HG03460 (cell line): Measurements from ENCODE around the gene GYPC.
A peak's percentile ranks its signal among the peaks of the same experiment; 100 is the strongest.
"Not testable (repeated sequence)": the region's sequence is repeated elsewhere in the genome, so short reads cannot be mapped to it uniquely, and the experiment has no call there.

ENCODE experiments used
- ATAC-seq: cut with Tn5 transposase; IDR thresholded peaks from one replicate; pipeline ENCODE4 v1.9.1; 2021; ENCODE audit not compliant: unreplicated experiment

Gene GYPC

GRCh38 chr2:126655500-126656430 lies at the start of gene GYPC:
GYPC (plus strand) TSS chr2:126656158; CDS start chr2:126656264, 106 bp downstream.
- peak; percentile 31 for ATAC-seq

GRCh38 chr2:126614524-126615227 lies 41.3 kb upstream of the GYPC start:
- no peak for ATAC-seq

DNA sequence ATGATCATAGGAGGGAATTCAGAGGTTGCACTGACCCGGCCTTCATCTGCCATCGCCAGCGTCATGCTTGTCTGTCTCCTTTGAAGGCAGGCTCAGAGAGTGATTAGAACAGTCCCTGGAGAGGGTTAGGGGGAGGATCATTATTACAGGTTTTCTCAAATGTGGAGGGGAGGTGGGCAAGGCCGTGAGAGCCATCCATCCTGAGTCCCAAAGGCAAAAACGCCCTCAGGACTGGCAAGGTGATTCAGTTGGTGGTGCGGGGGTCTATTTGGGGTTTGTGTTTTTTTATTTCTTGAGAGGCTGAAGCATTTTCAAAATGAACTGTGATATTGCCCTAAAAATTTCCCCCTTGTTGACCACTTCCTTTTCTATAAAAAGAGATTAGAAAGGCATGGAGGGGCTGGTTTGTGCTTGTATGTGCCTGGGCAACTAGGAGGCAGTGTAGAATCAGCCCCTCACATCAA lies 39.3 kb upstream of the GYPC start:
- ATAC-seq = peak; percentile 56

DNA sequence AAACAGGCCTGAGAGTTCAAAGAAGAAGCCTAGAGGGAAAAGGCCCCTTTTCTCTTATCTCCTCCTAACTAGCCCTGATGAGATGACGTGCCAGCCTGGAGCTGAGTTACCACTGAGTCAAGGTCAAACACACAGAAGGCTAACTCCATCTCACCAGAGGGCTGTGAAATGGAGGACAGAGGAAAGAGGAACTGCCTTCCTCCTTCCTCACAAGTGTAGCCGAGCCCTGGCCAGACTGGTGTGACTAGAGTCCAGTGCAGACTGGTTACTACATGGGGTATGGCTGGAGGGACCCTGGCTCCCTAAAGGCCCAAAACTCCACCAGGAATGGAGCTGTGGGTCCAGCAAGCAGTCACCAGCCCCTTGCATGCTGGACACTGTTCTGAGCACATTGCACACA lies 35.7 kb upstream of the GYPC start:
- ATAC-seq = no peak

DNA sequence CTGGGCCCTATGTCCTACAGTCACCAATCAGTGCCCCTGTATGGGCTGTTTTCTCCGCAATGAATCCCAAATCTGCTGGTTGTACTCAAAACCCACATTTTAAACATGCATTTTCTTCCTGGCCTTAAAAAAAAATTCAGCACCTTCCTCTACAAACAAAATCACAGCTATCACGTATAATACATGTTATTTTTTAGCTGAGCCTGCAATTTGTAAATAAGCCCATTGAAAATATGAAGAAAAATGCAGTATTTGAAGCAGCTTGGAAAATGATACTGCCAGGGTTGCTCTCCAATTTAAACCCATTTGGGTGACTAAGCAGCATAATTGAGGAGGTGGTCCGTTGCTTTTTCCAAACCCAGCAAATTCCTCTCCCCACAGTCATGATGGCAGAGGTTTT lies 33.0 kb upstream of the GYPC start:
- no peak for ATAC-seq

DNA sequence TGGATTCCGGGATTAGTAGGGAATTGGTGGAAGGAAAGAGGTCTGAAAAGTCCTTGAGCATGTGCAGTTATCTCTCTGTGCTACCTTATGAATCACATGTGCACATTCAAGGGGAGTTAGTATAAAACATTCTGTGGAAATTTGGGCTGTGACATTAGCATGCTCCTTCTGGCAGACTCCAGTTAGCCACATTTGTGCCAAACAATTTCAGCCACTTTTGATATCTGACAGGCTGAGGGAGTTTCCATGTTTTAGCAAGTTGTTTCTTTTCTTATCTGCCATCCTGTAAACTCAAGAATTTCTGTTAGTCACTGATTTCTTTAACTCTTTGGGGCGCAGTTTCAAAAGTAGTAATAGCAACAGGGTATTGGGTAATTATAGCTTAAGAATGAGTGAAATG lies 28.3 kb upstream of the GYPC start:
- no peak for ATAC-seq

DNA sequence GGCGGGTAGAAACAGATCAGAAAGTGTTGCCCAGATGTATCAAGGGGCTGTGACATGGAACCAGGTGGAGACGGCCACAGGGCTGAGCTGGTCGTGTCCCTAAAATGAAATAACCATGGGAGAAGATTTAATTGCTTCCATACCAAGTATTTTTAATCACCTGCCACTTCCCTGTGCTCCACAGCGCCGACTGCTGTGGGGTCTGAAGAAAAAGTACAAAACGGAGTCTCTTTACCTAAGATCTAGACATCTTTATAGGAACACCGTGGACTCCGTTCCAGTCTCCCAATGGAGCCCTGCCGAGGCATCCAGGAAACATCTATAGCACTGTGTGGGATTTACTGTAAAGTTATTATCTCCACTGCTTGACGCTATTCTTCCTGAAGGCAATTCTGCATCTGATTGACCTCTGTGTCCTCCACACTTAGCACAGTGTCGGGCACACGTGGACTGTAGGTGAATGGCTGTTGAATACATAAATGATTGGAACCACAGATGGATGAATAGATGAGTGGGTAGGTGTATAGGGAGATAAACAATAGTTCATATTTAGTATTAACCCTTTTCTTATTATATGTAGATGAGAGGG lies 21.6 kb upstream of the GYPC start:
- no peak for ATAC-seq

DNA sequence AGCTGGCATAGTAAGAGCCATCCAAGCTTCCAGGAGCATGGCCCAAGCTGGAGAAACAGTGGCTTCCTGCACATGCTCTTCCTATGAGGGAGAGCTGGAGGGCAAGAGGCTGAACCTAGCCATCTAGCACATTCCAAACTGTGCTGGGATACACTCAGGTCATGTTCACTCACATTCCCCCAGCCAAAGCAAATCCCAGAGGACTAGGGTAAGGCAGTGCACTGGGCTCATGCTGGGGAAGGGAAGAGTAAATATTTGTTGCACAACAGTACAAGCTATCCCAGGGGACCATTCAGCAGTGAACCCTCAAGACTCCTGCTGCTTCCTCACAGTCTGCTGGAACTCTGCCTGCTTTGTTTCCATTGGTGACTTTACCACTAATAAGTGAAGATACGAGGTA lies 20.7 kb upstream of the GYPC start:
- no peak for ATAC-seq

GRCh38 chr2:126635736-126636135 lies 20.2 kb upstream of the GYPC start:
- ATAC-seq = no peak

DNA sequence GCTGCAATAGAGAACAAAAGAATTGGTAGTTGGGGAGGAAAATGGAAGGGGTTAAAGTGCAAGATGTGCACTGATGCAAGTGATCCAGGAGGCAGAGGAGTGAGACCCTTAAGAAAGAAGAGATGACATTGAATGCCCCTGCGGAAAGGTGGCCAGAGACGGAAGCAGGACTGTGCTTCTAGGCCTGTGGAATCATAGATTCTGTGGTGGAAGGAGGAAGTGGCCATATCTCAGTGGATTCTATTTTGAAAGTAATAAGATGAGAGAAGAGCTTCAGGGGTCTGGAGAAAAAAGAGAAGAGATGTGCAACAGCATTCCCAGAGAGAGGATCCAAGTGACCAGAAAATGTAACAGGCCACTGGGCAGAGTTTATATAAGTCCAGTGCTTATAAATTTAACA lies 18.6 kb upstream of the GYPC start:
- no peak for ATAC-seq

- ATAC-seq = no peak
Observed at GRCh38 chr2:126638746-126639145, 17.2 kb upstream of the GYPC start.

DNA sequence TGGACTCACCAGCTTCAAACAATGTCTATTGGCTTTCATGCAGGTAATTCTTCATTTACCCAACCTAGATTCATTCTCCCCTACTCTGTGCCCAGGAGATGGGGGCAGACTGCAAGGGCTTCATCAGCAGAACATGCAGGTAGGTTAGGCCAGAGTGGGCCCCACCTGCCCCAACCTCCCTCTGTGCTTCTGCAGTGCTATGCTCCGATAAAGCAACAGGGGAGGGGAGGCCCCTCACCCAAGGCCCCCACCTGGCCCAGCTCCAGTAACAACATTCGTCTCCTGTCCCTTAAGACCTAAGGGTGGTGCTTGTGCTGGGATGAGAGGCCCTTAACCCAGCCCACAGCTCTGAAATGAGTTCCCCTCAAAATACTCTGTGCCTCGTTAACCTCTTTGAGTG lies 16.7 kb upstream of the GYPC start:
- ATAC-seq = no peak

GRCh38 chr2:126641294-126641693 lies 14.7 kb upstream of the GYPC start:
- not testable (repeated sequence) for ATAC-seq

GRCh38 chr2:126642031-126642430 lies 13.9 kb upstream of the GYPC start:
- ATAC-seq = no peak

GRCh38 chr2:126643431-126643830 lies 12.5 kb upstream of the GYPC start:
- ATAC-seq = no peak

GRCh38 chr2:126643972-126644371 lies 12.0 kb upstream of the GYPC start:
- no peak for ATAC-seq

GRCh38 chr2:126644630-126645191 lies 11.2 kb upstream of the GYPC start:
- peak; percentile 86 for ATAC-seq

DNA sequence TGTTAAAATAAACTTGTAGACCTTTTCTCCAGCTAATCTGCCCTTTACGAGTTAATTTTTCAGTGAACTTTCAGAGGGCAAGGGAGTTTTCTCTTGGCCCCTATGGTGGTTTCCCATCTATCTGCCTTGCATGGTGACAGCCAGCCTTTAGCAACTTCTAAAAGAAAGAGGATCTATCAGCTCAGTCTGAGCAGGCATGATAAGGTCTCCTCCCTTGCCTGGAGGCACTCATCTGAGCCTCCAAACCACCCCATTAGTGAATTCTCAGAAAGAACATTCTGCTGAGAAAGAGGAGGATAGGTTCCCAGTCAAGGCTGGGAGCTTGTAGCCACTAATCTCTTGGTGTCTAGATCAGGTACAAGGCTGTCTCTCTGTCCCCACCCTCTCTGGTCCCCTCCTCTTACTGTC lies 10.7 kb upstream of the GYPC start:
- ATAC-seq = peak; percentile 67

GRCh38 chr2:126646026-126646425 lies 9.9 kb upstream of the GYPC start:
- ATAC-seq = no peak

GRCh38 chr2:126647714-126648344 lies 8.1 kb upstream of the GYPC start:
- ATAC-seq = not testable (repeated sequence)

GRCh38 chr2:126648345-126648786 lies 7.6 kb upstream of the GYPC start:
- not testable (repeated sequence) for ATAC-seq
